ENCODE data around the gene TMEM165.

Gene TMEM165

DNA sequence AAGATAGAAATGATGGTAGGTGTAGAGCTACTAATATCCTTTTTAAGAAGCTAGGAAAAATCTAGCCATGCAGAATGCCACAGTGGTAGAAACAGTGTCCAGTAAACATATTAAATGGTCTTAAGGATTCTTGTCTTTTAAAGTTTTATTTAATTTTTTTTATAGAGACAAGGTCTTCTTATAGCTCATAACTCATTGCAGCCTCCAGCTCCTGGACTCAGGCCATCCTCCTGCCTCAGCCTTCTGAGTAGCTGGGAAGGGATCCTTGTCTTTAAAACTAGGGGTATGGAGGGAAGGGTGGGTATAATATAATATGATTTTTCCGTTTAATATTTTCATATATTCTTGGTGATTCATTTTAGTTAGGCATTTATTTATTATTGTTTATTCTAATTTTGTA lies 3.8 kb downstream of the TMEM165 start:
- ChIA-PET POLR2A (interaction anchor here (1.2 kb wide), 1 partner anchor 146 kb away, joined by 6 read pairs; no protein-coding TSS in a partner anchor), CTCF (interaction anchor here (0.6 kb wide), 1 partner anchor 332 kb away, joined by 3 read pairs; no protein-coding TSS in a partner anchor)
- Histone ChIP-seq H3K27ac (ENCODE audit: extremely low read depth, low read depth, low read length) (no peak overlapping the region), H3K9me3 (ENCODE audit: control insufficient read depth, insufficient read depth, low read depth, low read length) (no peaks in the 10 kb centered on the region), H3K4me1 (ENCODE audit: control insufficient read depth, insufficient read depth, low read length) (no peaks in the 10 kb centered on the region), H3K36me3 (ENCODE audit: control insufficient read depth in 2 of 2, insufficient read depth in 1 of 2, low read length in 2 of 2) (peaks cover 0 to 38% of the 10 kb centered on the region in 2 experiments; a peak in 2 of 3 replicates), H3K4me3 (ENCODE audit: low read depth, low read length) (no peak overlapping the region)
- no peak for TF ChIP-seq GLIS1 (tag by site-specific recombination; IDR thresholded peaks at IDR 0.05)
- TF ChIP-seq ZBTB10 (tag by site-specific recombination; IDR thresholded peaks at IDR 0.05) = no peak
- TF ChIP-seq ZNF184 (tag by site-specific recombination; IDR thresholded peaks at IDR 0.05) = no peak
- no peak for TF ChIP-seq ZNF292 (tag by site-specific recombination; IDR thresholded peaks at IDR 0.05; ENCODE audit: borderline replicate concordance, low read depth)
- TF ChIP-seq ZNF394 (tag by site-specific recombination; IDR thresholded peaks at IDR 0.05; ENCODE audit: borderline replicate concordance) = no peak
- TF ChIP-seq ZNF2 (tag by site-specific recombination; IDR thresholded peaks at IDR 0.05) = no peak
- no peak for TF ChIP-seq ZBTB20 (tag by site-specific recombination; IDR thresholded peaks at IDR 0.05)
- TF ChIP-seq ZBTB21 (tag by site-specific recombination; IDR thresholded peaks at IDR 0.05) = no peak
- no peak for TF ChIP-seq ZEB2 (tag by site-specific recombination; IDR thresholded peaks at IDR 0.05)
- TF ChIP-seq, protein P1, sequence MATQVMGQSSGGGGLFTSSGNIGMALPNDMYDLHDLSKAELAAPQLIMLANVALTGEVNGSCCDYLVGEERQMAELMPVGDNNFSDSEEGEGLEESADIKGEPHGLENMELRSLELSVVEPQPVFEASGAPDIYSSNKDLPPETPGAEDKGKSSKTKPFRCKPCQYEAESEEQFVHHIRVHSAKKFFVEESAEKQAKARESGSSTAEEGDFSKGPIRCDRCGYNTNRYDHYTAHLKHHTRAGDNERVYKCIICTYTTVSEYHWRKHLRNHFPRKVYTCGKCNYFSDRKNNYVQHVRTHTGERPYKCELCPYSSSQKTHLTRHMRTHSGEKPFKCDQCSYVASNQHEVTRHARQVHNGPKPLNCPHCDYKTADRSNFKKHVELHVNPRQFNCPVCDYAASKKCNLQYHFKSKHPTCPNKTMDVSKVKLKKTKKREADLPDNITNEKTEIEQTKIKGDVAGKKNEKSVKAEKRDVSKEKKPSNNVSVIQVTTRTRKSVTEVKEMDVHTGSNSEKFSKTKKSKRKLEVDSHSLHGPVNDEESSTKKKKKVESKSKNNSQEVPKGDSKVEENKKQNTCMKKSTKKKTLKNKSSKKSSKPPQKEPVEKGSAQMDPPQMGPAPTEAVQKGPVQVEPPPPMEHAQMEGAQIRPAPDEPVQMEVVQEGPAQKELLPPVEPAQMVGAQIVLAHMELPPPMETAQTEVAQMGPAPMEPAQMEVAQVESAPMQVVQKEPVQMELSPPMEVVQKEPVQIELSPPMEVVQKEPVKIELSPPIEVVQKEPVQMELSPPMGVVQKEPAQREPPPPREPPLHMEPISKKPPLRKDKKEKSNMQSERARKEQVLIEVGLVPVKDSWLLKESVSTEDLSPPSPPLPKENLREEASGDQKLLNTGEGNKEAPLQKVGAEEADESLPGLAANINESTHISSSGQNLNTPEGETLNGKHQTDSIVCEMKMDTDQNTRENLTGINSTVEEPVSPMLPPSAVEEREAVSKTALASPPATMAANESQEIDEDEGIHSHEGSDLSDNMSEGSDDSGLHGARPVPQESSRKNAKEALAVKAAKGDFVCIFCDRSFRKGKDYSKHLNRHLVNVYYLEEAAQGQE (tag by site-specific recombination; IDR thresholded peaks at IDR 0.05) = no peak

DNA sequence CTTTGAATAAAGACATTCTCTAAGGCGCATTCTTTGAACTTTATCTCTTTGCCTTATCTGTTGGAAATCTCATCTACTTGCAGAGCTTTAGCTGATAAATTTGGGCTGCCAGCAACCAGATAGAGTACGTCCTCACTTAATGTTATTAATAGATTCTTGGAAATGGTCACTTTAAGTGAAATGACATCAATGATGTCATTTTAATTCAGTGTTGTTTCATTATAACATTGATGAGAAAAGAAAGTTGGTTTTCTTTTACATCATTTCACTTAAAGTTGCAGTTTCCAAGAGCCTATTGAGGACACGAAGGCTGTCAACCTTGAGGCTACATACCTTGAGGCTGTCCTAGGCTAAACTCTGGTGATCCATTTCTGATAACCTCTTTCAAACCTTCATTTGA lies 9.3 kb downstream of the TMEM165 start:
- no peak overlapping the region for H3K27ac ChIP-seq (ENCODE audit: extremely low read depth, low read depth, low read length)
- H3K9me3 ChIP-seq (ENCODE audit: control insufficient read depth, insufficient read depth, low read depth, low read length) = no peaks in the 10 kb centered on the region
- H3K4me1 ChIP-seq (ENCODE audit: control insufficient read depth, insufficient read depth, low read length) = 0 out of 2 replicates have a peak, but pooled peaks cover 2% of the 10 kb centered on the region
- no peak overlapping the region for H3K4me3 ChIP-seq (ENCODE audit: low read depth, low read length)
- CTCF ChIA-PET = no interaction called here
- POLR2A ChIA-PET = no interaction called here
- TF ChIP-seq, protein P2, sequence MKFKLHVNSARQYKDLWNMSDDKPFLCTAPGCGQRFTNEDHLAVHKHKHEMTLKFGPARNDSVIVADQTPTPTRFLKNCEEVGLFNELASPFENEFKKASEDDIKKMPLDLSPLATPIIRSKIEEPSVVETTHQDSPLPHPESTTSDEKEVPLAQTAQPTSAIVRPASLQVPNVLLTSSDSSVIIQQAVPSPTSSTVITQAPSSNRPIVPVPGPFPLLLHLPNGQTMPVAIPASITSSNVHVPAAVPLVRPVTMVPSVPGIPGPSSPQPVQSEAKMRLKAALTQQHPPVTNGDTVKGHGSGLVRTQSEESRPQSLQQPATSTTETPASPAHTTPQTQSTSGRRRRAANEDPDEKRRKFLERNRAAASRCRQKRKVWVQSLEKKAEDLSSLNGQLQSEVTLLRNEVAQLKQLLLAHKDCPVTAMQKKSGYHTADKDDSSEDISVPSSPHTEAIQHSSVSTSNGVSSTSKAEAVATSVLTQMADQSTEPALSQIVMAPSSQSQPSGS (tag by site-specific recombination; IDR thresholded peaks at IDR 0.05; ENCODE audit: low read depth) = peak; percentile 52; the same call in 1 of the 2 replicates
- no peak for TF ChIP-seq ZFP69B (tag by site-specific recombination; IDR thresholded peaks at IDR 0.05)
- peaks cover 5 to 57% of the 10 kb centered on the region in 2 experiments; a peak in 2 of 3 replicates for H3K36me3 ChIP-seq (ENCODE audit: control insufficient read depth in 2 of 2, insufficient read depth in 1 of 2, low read length in 2 of 2)

GRCh38 chr4:55406545-55406944 lies 10.8 kb downstream of the TMEM165 start:
- Histone ChIP-seq H3K4me1 (ENCODE audit: control insufficient read depth, insufficient read depth, low read length) (0 out of 2 replicates have a peak, but pooled peaks cover 2% of the 10 kb centered on the region), H3K9me3 (ENCODE audit: control insufficient read depth, insufficient read depth, low read depth, low read length) (no peaks in the 10 kb centered on the region), H3K27ac (ENCODE audit: extremely low read depth, low read depth, low read length) (no peak overlapping the region), H3K36me3 (ENCODE audit: control insufficient read depth in 2 of 2, insufficient read depth in 1 of 2, low read length in 2 of 2) (peaks cover 5 to 51% of the 10 kb centered on the region in 2 experiments; a peak in 2 of 3 replicates), H3K4me3 (ENCODE audit: low read depth, low read length) (no peak overlapping the region)
- POLR2A ChIA-PET = no interaction called here
- CTCF ChIA-PET = interaction anchor here (0.7 kb wide), 1 partner anchor 37 kb away, joined by 3 read pairs; no protein-coding TSS in a partner anchor
- TF ChIP-seq ZNF121 (tag by site-specific recombination; IDR thresholded peaks at IDR 0.05) (peak; percentile 70; the same call in 1 of the 2 replicates), ZSCAN16 (tag by site-specific recombination; IDR thresholded peaks at IDR 0.05) (no peak)

All from HEK293 (cell line).